Endothelial cell of umbilical vein (primary cell): Measurements from ENCODE around the gene DLG1. TPM values are rescaled to one million over a fixed set of nuclear protein-coding genes. Genes with fewer than 3 reads are reported as not detected.

Experiments
- BruUV-seq: library from RNA; stranded (reverse); fragments of 400-500 nt; replicated peaks from 2 replicates; lab custom pipeline; 2021; lab: Mats Ljungman, UMichigan
- CTCF ChIA-PET: fragments of 300-600, 350-600 bp; sonication (Branson Sonifier 250); formaldehyde crosslinking; loops from one replicate; lab custom pipeline; 2021; ENCODE audit warnings: antibody characterized with exemption, inconsistent platforms; lab: Charles Lee
- POLR2A ChIA-PET: fragments of 300-600, 350-600 bp; sonication (Branson Sonifier 250); formaldehyde crosslinking; loops from one replicate; lab custom pipeline; 2021; ENCODE audit warnings: antibody characterized with exemption, inconsistent platforms; lab: Charles Lee
- DNase-seq: peaks from one replicate; pipeline ENCODE4 v3.0.0-alpha.2; 2011; ENCODE audit warnings: low read depth, low spot score
- FAIRE-seq: peaks from 2 replicates; lab custom pipeline; 2011; peaks lifted over from hg19 to GRCh38; lab: Jason Lieb, UNC
- H2AFZ ChIP-seq: 2 replicates; pipeline ENCODE4 v1.6.0; 2012; ENCODE audit warnings: low read depth, low read length, control low read depth, inconsistent platforms
- H3K27ac ChIP-seq: 2 replicates; pipeline ENCODE4 v1.5.1; 2011; ENCODE audit warnings: low read depth, mild to moderate bottlenecking, control low read depth, low read length, moderate library complexity; ENCODE audit not compliant: insufficient read depth
- H3K27me3 ChIP-seq, 2 experiments: 2 replicates each; pipeline versions ENCODE4 v1.6.0 to v1.6.1; 2011; ENCODE audit warnings: low read length in 2 of 2, mixed read lengths in 1 of 2; ENCODE audit not compliant: control insufficient read depth in 2 of 2, insufficient read depth in 2 of 2
- H3K36me3 ChIP-seq, 2 experiments: 2 replicates in 1 of 2; 3 replicates in 1 of 2; pipeline ENCODE4 v1.5.1; 2011; ENCODE audit warnings: low read length in 2 of 2, mild to moderate bottlenecking in 1 of 2, moderate library complexity in 1 of 2; ENCODE audit not compliant: control insufficient read depth in 2 of 2, insufficient read depth in 2 of 2; ENCODE audit errors: extremely low read depth in 1 of 2
- H3K4me1 ChIP-seq: 3 replicates; pipeline ENCODE4 v1.5.1; 2011; ENCODE audit warnings: mild to moderate bottlenecking, low read length; ENCODE audit not compliant: control insufficient read depth, insufficient read depth; ENCODE audit errors: extremely low read depth
- H3K4me2 ChIP-seq: 2 replicates; pipeline ENCODE4 v1.6.1; 2011; ENCODE audit warnings: low read length, control low read depth, mixed read lengths; ENCODE audit not compliant: insufficient read depth
- H3K4me3 ChIP-seq, 3 experiments: fragments of 200-600 bp in 1 of 3; sonication (generic), shearing (Covaris generic) in 1 of 3; replicated peaks in 1 of 3; 2 replicates each; pipeline ENCODE4 v1.5.1; 2011 to 2016; ENCODE audit warnings: control low read depth in 3 of 3, low read length in 3 of 3, mild to moderate bottlenecking in 2 of 3, inconsistent platforms in 1 of 3, low read depth in 1 of 3, moderate library complexity in 1 of 3; ENCODE audit not compliant: insufficient read depth in 1 of 3
- H3K79me2 ChIP-seq: 2 replicates; pipeline ENCODE4 v1.6.0; 2012; ENCODE audit warnings: low read length, inconsistent platforms; ENCODE audit not compliant: control insufficient read depth, insufficient read depth
- H3K9ac ChIP-seq: replicated peaks from 2 replicates; pipeline ENCODE3; 2011; ENCODE audit warnings: low read length, control low read depth; ENCODE audit not compliant: insufficient read depth; ENCODE audit errors: extremely low read depth
- H3K9me1 ChIP-seq: replicated peaks from 3 replicates; pipeline ENCODE4 v1.6.0; 2011; ENCODE audit warnings: mild to moderate bottlenecking, low read length; ENCODE audit not compliant: control insufficient read depth, insufficient read depth; ENCODE audit errors: extremely low read depth
- H3K9me3 ChIP-seq: replicated peaks from 2 replicates; pipeline ENCODE4 v1.5.1; 2012; ENCODE audit warnings: low read length, inconsistent platforms; ENCODE audit not compliant: control insufficient read depth, insufficient read depth
- H4K20me1 ChIP-seq: replicated peaks from 2 replicates; pipeline ENCODE3; 2011; ENCODE audit warnings: mild to moderate bottlenecking, low read length; ENCODE audit not compliant: control insufficient read depth, insufficient read depth; ENCODE audit errors: extremely low read depth
- EZH2 ChIP-seq: IDR thresholded peaks from 2 replicates; pipeline ENCODE4 v1.6.1; 2012; ENCODE audit warnings: borderline replicate concordance, low read depth, mild to moderate bottlenecking, moderate library complexity, low read length, inconsistent platforms; ENCODE audit not compliant: severe bottlenecking
- FOS ChIP-seq: IDR thresholded peaks from 2 replicates; pipeline ENCODE4 v1.6.1; 2011; ENCODE audit warnings: mild to moderate bottlenecking, low read length, moderate library complexity, borderline replicate concordance; ENCODE audit not compliant: insufficient read depth
- GATA2 ChIP-seq: IDR thresholded peaks from 2 replicates; pipeline ENCODE4 v1.7.0; 2011; ENCODE audit warnings: low read depth, mild to moderate bottlenecking, moderate library complexity, mixed read lengths, low read length; ENCODE audit not compliant: insufficient read length, insufficient read depth
- JUN ChIP-seq: IDR thresholded peaks from 2 replicates; pipeline ENCODE4 v1.6.1; 2011; ENCODE audit warnings: borderline replicate concordance, low read depth; ENCODE audit not compliant: insufficient read length, insufficient read depth
- MYC ChIP-seq: IDR thresholded peaks from one replicate; pipeline ENCODE4 v1.6.1; 2011; ENCODE audit warnings: mild to moderate bottlenecking, low read depth, low read length
- POLR2A ChIP-seq: IDR thresholded peaks from 2 replicates; pipeline ENCODE4 v1.6.1; 2012; ENCODE audit warnings: low read depth, mild to moderate bottlenecking, control low read depth, low read length
- POLR2AphosphoS5 ChIP-seq: IDR thresholded peaks from 2 replicates; pipeline ENCODE4 v1.6.1; 2012; ENCODE audit warnings: low read depth, mild to moderate bottlenecking, control low read depth, low read length, moderate library complexity; ENCODE audit not compliant: insufficient read depth
- dilution Hi-C: fragments of 300-500 bp; cut with MboI; formaldehyde crosslinking; loops from one replicate; pipeline ENCODE4 v1.15.0; 2019; ENCODE audit warnings: low sequenced_read_pairs; ENCODE audit not compliant: extremely low pct_ligation_motif_present
- intact Hi-C: fragments of 100-400 bp; cut with micrococcal nuclease; formaldehyde crosslinking; loops from one replicate; pipeline ENCODE4 v1.10.0; 2022
- polyA plus RNA-seq, 4 experiments: library from polyadenylated mRNA; depleted of rRNA in 3 of 4; stranded (reverse) in 3 of 4; unstranded in 1 of 4; fragments of >200 nt; gene quantifications; 2 replicates each; pipeline versions ENCODE4 v1.2.1 to v1.2.3, GENCODE V29; 2011 to 2012; ENCODE audit warnings: missing spikeins in 1 of 4
- total RNA-seq: library from RNA; stranded (reverse); gene quantifications from 2 replicates; pipeline ENCODE4 v1.2.3, GENCODE V29; 2021
- TF ChIP-seq, protein P1 (sequence below): IDR thresholded peaks from 2 replicates; pipeline ENCODE4 v1.6.1; 2011; ENCODE audit not compliant: insufficient read depth, insufficient read length
- TF ChIP-seq, protein P2 (sequence below), 2 donors: IDR thresholded peaks; 1 replicate in 1 of 2; 2 replicates in 1 of 2; pipeline ENCODE4 v1.5.1; 2011; ENCODE audit warnings: low read length in 2 of 2, mild to moderate bottlenecking in 2 of 2, moderate library complexity in 2 of 2, control low read depth in 1 of 2, inconsistent platforms in 1 of 2, low read depth in 1 of 2; ENCODE audit not compliant: insufficient read depth in 1 of 2; ENCODE audit errors: extremely low read depth in 1 of 2

Gene DLG1
- total and polyA plus RNA-seq, 2 donors (not counting 3 experiments of a cell fraction or from before 2014, with no cell fraction given), result 26.5 to 80.1 TPM

DNA sequence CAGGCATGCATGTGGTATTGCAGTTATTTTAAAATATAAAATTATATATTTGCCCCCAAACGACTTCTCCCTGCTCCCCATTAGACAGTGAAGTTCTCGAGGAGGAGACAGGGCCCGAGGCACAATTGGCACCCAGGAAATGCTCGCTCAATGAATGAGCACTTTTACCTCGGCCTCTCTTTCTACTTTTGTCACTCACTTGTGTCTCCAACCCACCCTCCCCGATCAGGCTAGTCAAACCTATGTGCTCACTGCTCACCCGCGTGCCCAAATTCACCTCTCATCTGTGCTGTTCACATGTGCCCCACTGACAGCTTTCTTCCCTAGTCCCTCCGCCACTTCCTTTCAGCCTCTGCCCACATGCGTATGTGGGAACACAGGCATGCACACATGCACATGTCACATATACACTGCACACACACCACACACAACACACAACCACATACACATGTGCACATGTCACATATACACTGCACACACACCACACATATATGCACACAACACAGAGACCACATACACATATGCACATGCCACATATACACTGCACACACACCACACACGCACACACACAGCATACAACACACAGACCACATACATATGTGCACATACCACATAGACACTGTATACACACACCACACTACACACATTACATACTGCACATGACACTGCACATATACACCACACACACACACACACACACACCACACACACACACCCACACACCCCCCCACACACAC lies 46.3 kb upstream of the DLG1 start:
- ChIA-PET POLR2A (no interaction called here), CTCF (no interaction called here)
- TF ChIP-seq, protein P1, sequence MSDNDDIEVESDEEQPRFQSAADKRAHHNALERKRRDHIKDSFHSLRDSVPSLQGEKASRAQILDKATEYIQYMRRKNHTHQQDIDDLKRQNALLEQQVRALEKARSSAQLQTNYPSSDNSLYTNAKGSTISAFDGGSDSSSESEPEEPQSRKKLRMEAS, result no peak
- no peak for TF ChIP-seq GATA2
- FAIRE-seq (no peak), DNase-seq (no peak)
- H3K4me1 ChIP-seq, result no peaks in the 10 kb centered on the region
- no peaks in the 10 kb centered on the region for H3K36me3 ChIP-seq
- no peaks in the 10 kb centered on the region for H3K9me1 ChIP-seq
- H3K4me3 ChIP-seq, result no peak overlapping the region
- H3K4me2 ChIP-seq, result no peak overlapping the region
- H4K20me1 ChIP-seq, result no peaks in the 10 kb centered on the region
- dilution Hi-C loops, result no loop called here
- H3K27ac ChIP-seq, result no peak overlapping the region
- H3K9ac ChIP-seq, result no peak overlapping the region
- no TSS peak for BruUV-seq
- no peaks in the 10 kb centered on the region for H3K9me3 ChIP-seq
- H3K27me3 ChIP-seq, result peaks cover 0 to 2% of the 10 kb centered on the region in 2 experiments
- no peaks in the 10 kb centered on the region for H3K79me2 ChIP-seq
- no peak overlapping the region for H2AFZ ChIP-seq
- intact Hi-C loops, result no loop called here

DNA sequence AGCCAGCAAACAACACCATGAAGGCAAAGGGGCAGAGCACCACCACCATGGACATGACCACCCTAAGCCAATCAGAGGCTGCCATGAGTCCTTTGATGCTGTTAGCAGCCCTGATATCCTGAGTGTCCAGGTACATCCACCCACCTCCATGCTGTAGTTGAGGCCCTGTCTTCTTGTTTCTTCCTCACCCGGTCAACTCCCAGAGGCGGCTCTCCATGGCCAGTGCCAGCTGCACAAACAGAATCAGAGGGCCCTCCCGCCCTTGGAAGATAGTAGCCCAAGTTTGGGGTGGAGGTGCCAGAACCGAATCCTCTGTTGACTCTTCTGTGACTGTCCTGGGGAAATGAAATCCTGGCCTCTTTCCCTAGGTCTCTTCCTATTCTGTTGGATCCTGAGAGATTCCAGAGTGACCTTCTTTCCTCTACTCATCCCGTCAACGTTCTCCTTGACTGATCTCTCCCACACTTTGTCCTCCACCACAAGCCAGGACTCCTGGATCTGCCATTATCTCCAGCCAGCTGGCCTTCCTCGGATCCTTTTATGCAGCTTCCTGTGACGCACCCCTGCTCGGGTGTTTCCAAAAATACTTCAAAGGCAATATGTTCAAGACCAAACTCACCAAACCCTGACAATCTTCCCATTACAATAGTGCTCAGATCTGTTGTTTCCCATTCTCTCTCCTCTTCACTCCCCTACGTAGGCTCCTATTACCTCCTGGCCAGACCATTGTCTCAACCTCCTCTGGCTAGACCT lies 45.4 kb upstream of the DLG1 start:
- POLR2A ChIA-PET, result no interaction called here
- Histone ChIP-seq H3K4me2 (no peak overlapping the region), H3K9ac (no peak overlapping the region), H3K36me3 (no peaks in the 10 kb centered on the region), H3K4me1 (no peaks in the 10 kb centered on the region), H3K27me3 (peaks cover 0 to 2% of the 10 kb centered on the region in 2 experiments), H3K27ac (no peak overlapping the region), H4K20me1 (no peaks in the 10 kb centered on the region), H3K9me3 (no peaks in the 10 kb centered on the region), H3K4me3 (no peak overlapping the region), H3K79me2 (no peaks in the 10 kb centered on the region), H2AFZ (no peak overlapping the region), H3K9me1 (no peaks in the 10 kb centered on the region)
- dilution Hi-C loops (no loop called here), intact Hi-C loops (no loop called here)
- BruUV-seq, result no TSS peak
- CTCF ChIA-PET, result no interaction called here
- TF ChIP-seq, protein P2, sequence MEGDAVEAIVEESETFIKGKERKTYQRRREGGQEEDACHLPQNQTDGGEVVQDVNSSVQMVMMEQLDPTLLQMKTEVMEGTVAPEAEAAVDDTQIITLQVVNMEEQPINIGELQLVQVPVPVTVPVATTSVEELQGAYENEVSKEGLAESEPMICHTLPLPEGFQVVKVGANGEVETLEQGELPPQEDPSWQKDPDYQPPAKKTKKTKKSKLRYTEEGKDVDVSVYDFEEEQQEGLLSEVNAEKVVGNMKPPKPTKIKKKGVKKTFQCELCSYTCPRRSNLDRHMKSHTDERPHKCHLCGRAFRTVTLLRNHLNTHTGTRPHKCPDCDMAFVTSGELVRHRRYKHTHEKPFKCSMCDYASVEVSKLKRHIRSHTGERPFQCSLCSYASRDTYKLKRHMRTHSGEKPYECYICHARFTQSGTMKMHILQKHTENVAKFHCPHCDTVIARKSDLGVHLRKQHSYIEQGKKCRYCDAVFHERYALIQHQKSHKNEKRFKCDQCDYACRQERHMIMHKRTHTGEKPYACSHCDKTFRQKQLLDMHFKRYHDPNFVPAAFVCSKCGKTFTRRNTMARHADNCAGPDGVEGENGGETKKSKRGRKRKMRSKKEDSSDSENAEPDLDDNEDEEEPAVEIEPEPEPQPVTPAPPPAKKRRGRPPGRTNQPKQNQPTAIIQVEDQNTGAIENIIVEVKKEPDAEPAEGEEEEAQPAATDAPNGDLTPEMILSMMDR (IDR thresholded peaks at IDR 0.05; ENCODE audit: extremely low read depth in 1 of 2, insufficient read depth in 1 of 2, low read depth in 1 of 2, low read length in 2 of 2), result no peak
- TF ChIP-seq FOS, result no peak
- TF ChIP-seq, protein P1, result no peak
- no peak for TF ChIP-seq POLR2A
- TF ChIP-seq MYC, result no peak
- no peak for TF ChIP-seq JUN
- no peak for TF ChIP-seq GATA2
- TF ChIP-seq EZH2, result no peak
- TF ChIP-seq POLR2AphosphoS5, result no peak
- no peak for FAIRE-seq
- DNase-seq, result no peak
